8988T (cell line): Measurements from ENCODE around the gene UGT2B10.

Experiments
- DNase-seq: peaks from one replicate; pipeline ENCODE4 v3.0.0; 2011

Gene UGT2B10

DNA sequence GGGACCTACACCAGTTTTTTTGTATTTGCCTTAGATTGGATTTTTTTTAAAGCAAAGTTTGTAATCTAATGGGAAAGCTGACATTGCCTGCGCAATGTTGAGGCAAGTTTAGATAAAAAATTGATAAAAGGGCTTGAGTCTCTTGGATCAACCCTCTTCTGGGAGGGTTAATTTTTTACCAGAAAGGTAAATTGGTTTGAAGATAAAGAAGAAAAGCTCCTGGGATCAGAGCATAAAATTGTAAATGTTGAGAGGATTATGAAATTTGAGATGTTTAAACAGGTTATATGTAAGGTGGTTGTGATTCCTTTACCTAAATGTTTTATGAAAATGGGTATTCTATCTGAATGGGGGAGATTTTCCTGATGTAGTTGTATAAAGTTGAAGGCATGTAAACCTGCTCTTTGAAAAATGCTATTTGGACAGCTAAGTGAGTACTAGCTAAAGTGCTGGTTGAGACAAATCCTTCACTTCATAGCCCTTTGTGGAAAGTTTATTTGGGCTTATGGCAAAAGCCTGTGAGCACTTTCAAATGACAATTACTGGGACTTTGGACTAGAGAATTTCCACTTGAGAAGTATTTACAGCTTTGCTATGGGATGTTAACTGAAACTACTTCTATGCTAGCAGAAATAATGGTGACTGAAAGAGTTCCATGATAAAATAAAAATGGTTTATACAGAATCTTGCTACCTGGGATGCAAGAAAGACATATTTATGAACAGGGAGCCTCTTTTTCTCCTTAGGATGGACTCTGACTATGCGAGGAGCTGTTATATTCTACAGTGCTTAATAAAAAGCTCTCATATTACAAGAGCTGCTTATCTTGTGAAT is 56.2 kb downstream of the UGT2B10 start:
- DNase-seq: no peak

GRCh38 chr4:68872643-68873502 is 57.1 kb downstream of the UGT2B10 start:
- DNase-seq: no peak

DNA sequence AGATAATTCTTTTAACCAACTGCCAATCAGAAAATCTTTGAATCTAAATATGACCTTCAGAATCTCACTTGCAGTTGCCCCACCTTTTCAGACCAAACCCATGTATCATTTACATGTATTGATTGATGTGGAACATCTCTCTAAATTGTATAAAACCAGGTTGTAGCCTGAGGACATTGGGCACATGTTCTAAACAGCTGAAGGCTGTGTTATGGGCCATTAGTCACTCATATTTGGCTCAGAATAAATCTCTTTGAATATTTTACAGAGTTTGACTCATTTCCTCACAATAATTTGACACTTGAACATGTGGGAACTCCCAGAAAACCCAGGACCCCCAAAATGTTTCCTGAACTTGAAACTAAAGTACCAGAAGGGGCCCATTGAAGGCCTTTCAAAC is 58.7 kb downstream of the UGT2B10 start:
- no peak for DNase-seq

DNA sequence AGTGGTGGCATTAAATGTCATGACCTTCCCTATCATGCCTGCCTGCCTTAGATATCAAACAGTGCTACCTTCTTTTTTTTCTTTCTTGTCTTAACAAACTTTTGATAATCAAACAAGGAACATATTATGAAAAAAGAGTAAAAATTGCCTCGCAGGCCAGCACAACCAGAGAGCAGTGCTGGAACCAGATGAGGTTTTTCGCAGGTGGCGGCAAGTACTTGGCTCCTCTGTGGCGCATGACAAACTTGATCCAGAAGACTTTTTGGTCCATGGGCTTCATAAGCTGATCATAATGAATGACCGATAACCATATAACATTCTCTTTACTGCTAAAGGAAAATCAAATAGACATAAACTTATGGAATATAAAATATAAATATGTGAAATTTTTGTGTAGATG is 61.8 kb downstream of the UGT2B10 start:
- no peak for DNase-seq

GRCh38 chr4:68878048-68878447 is 62.3 kb downstream of the UGT2B10 start:
- no peak for DNase-seq
